Stomach (tissue), 9 donors: Measurements from ENCODE around the gene MARCOL. TPM values are rescaled to one million over a fixed set of nuclear protein-coding genes. Genes with fewer than 3 reads are reported as not detected.

ENCODE experiments used
- DNase-seq, 2 donors: peaks; one replicate each; pipeline versions ENCODE4 v3.0.0 to v3.0.0-alpha.2; 2013 to 2019
- H3K27ac ChIP-seq, 5 donors: fragments of 200-600 bp in 4 of 5; sonication (generic) in 4 of 5; one replicate each; pipeline ENCODE4 v1.5.1; 2013 to 2019; ENCODE audit warnings: mild to moderate bottlenecking in 1 of 5, moderate library complexity in 1 of 5
- H3K27me3 ChIP-seq, 3 donors: fragments of 200-600 bp; sonication (generic); one replicate each; pipeline ENCODE4 v1.5.1; 2017 to 2019; ENCODE audit warnings: mixed run types in 1 of 3
- H3K36me3 ChIP-seq, 4 donors: fragments of 200-600 bp; sonication (generic); 1 replicate in 3 of 4; 2 replicates in 1 of 4; pipeline ENCODE4 v1.5.1; 2016 to 2019
- H3K4me1 ChIP-seq, 4 donors: fragments of 200-600 bp; sonication (generic); one replicate each; pipeline ENCODE4 v1.5.1; 2016 to 2019
- H3K4me3 ChIP-seq, 4 donors: fragments of 200-600 bp; sonication (generic) in 3 of 4; one replicate each; pipeline ENCODE4 v1.5.1; 2016 to 2019; ENCODE audit warnings: mild to moderate bottlenecking in 1 of 4
- H3K9me3 ChIP-seq, 4 donors: fragments of 200-600 bp; sonication (generic); one replicate each; pipeline ENCODE4 v1.5.1; 2016 to 2019
- CTCF ChIP-seq, 7 experiments: fragments of 450-650 bp in 4 of 7; fragments of 200-600 bp in 3 of 7; sonication (generic) in 3 of 7; IDR thresholded peaks; one replicate each; pipeline ENCODE4 v1.5.1; 2016 to 2019; ENCODE audit warnings: antibody characterized with exemption in 7 of 7, control low read depth in 2 of 7, mild to moderate bottlenecking in 1 of 7
- EP300 ChIP-seq: sonication (generic); formaldehyde crosslinking; IDR thresholded peaks from one replicate; pipeline ENCODE4 v1.6.1; 2017; ENCODE audit warnings: antibody characterized with exemption
- POLR2A ChIP-seq, 4 donors: fragments of 450-650 bp; IDR thresholded peaks; one replicate each; pipeline ENCODE4 v1.6.1; 2016; ENCODE audit warnings: antibody characterized with exemption in 4 of 4, control low read depth in 2 of 4, mild to moderate bottlenecking in 1 of 4, moderate library complexity in 1 of 4
- POLR2AphosphoS5 ChIP-seq, 3 donors: sonication (generic); formaldehyde crosslinking; IDR thresholded peaks; one replicate each; pipeline ENCODE4 v1.6.1; 2016; ENCODE audit warnings: antibody characterized with exemption in 3 of 3
- WGBS, 5 donors: extraction: QIAGEN DNeasy Blood & Tissue Kit in 3 of 5; methylation state at CpG; one replicate each; pipeline versions ENCODE4 v1.1.5 to v1.1.7; 2013 to 2018; 5-methylcytosine and 5-hydroxymethylcytosine counted together
- intact Hi-C: fragments of 100-400 bp; cut with DNase I; formaldehyde crosslinking; loops from one replicate; pipeline ENCODE4 v1.15.1; 2023; ENCODE audit warnings: low total_unique reads
- polyA plus RNA-seq, 3 donors: library from polyadenylated mRNA; stranded (reverse); fragments of 200-250 nt; gene quantifications; one replicate each; pipeline ENCODE4 v1.2.3, GENCODE V29; 2013
- total RNA-seq, 5 donors: library from RNA; depleted of rRNA; stranded (reverse); fragments of >200 nt; gene quantifications; one replicate each; pipeline versions ENCODE4 v1.1.0 to v1.2.3, GENCODE V29; 2014 to 2016
- donor health status: healthy with polysubstance abuse.
- donor health status: Bipolar disorder and iron deficiency.
- donor health status: healthy.

Gene MARCOL
- total and polyA plus RNA-seq, 8 donors = not detected

- 88 to 99% (median 95%) methylated on average over 3 of the region's 3 CpGs for WGBS, 5 donors
- TF ChIP-seq POLR2A (IDR thresholded peaks at IDR 0.05) = no peak
- no peak overlapping the region for H3K4me3 ChIP-seq
- no peak overlapping the region for H3K27ac ChIP-seq
- no peaks in the 10 kb centered on the region for H3K27me3 ChIP-seq
- H3K9me3 ChIP-seq = no peaks in the 10 kb centered on the region
- H3K4me1 ChIP-seq = no peaks in the 10 kb centered on the region
- intact Hi-C loops = no loop called here
- DNase-seq = no peak
- no peaks in the 10 kb centered on the region for H3K36me3 ChIP-seq
These were observed 9.8 kb upstream of the MARCOL start for GRCh38 chr5:148228392-148228984.

- Histone ChIP-seq H3K9me3 (no peaks in the 10 kb centered on the region), H3K4me1 (no peaks in the 10 kb centered on the region), H3K27ac (no peak overlapping the region), H3K4me3 (no peak overlapping the region), H3K36me3 (no peaks in the 10 kb centered on the region), H3K27me3 (no peaks in the 10 kb centered on the region)
- intact Hi-C loops = no loop called here
- TF ChIP-seq EP300 (no peak), POLR2AphosphoS5 (IDR thresholded peaks at IDR 0.05) (no peak), POLR2A (IDR thresholded peaks at IDR 0.05) (no peak), CTCF (IDR thresholded peaks at IDR 0.05) (no peak)
- DNase-seq = no peak
These were observed 8.5 kb upstream of the MARCOL start for GRCh38 chr5:148229840-148230239.

- no peak for DNase-seq
- Histone ChIP-seq H3K27ac (no peak overlapping the region), H3K4me3 (no peak overlapping the region), H3K36me3 (no peaks in the 10 kb centered on the region), H3K4me1 (no peaks in the 10 kb centered on the region), H3K9me3 (no peaks in the 10 kb centered on the region), H3K27me3 (no peaks in the 10 kb centered on the region)
- 91 to 97% (median 95%) methylated on average over 7 of the region's 7 CpGs for WGBS, 5 donors
- intact Hi-C loops = no loop called here
- TF ChIP-seq EP300 (no peak), CTCF (IDR thresholded peaks at IDR 0.05) (no peak), POLR2AphosphoS5 (IDR thresholded peaks at IDR 0.05) (no peak), POLR2A (IDR thresholded peaks at IDR 0.05) (no peak)
These were observed 8.1 kb upstream of the MARCOL start for GRCh38 chr5:148230240-148230639.

- Histone ChIP-seq H3K4me1 (no peaks in the 10 kb centered on the region), H3K36me3 (no peaks in the 10 kb centered on the region), H3K4me3 (no peak overlapping the region), H3K27me3 (no peaks in the 10 kb centered on the region), H3K9me3 (no peaks in the 10 kb centered on the region), H3K27ac (no peak overlapping the region)
- 49 to 60% (median 52%) methylated on average over 4 of the region's 4 CpGs for WGBS, 5 donors
- TF ChIP-seq POLR2A (IDR thresholded peaks at IDR 0.05) = no peak
- TF ChIP-seq CTCF (IDR thresholded peaks at IDR 0.05) = no peak
- no peak for TF ChIP-seq POLR2AphosphoS5 (IDR thresholded peaks at IDR 0.05)
- no peak for TF ChIP-seq EP300
- intact Hi-C loops = no loop called here
- peak in 1 of 2 donors; percentile 1 for DNase-seq
These were observed 424 bp upstream of the MARCOL start for GRCh38 chr5:148237785-148238417.

- Histone ChIP-seq H3K27ac (no peak overlapping the region), H3K4me3 (no peak overlapping the region), H3K4me1 (no peaks in the 10 kb centered on the region), H3K9me3 (peaks cover 0 to 5% (median 0%) of the 10 kb centered on the region in 4 donors), H3K27me3 (no peaks in the 10 kb centered on the region), H3K36me3 (no peaks in the 10 kb centered on the region)
- TF ChIP-seq EP300 (no peak), POLR2AphosphoS5 (IDR thresholded peaks at IDR 0.05) (no peak), POLR2A (IDR thresholded peaks at IDR 0.05) (no peak), CTCF (IDR thresholded peaks at IDR 0.05) (no peak)
- intact Hi-C loops = no loop called here
- WGBS, 5 donors = 68 to 77% (median 74%) methylated on average over 2 of the region's 2 CpGs
- DNase-seq = no peak
These were observed 10.6 kb downstream of the MARCOL start for GRCh38 chr5:148248894-148249293.
